ENCODE results near the gene TENM3. TPM values are rescaled to one million over a fixed set of nuclear protein-coding genes. Genes with fewer than 3 reads are reported as not detected.
A peak's percentile ranks its signal among the peaks of the same experiment; 100 is the strongest.

TENM3 gene
- polyA plus RNA-seq, 4 donors = 14.4 to 17.3 (median 15.4) TPM

GRCh38 chr4:182700362-182701160 is 457.4 kb downstream of the TENM3 start:
- no peak for DNase-seq (ENCODE audit: low read depth in 4 of 4, low spot score in 2 of 4)

GRCh38 chr4:182704077-182704476 is 460.9 kb downstream of the TENM3 start:
- no peak for DNase-seq (ENCODE audit: low read depth in 4 of 4, low spot score in 2 of 4)

GRCh38 chr4:182704948-182705347 is 461.7 kb downstream of the TENM3 start:
- no peak for DNase-seq (ENCODE audit: low read depth in 4 of 4, low spot score in 2 of 4)

- DNase-seq (ENCODE audit: low read depth in 4 of 4, low spot score in 2 of 4) = no peak
These were observed 462.2 kb downstream of the TENM3 start for GRCh38 chr4:182705389-182705788.

- no peak for DNase-seq (ENCODE audit: low read depth in 4 of 4, low spot score in 2 of 4)
These were observed 468.0 kb downstream of the TENM3 start for GRCh38 chr4:182711211-182711610.

- DNase-seq (ENCODE audit: low read depth in 4 of 4, low spot score in 2 of 4) = no peak
These were observed 472.3 kb downstream of the TENM3 start for GRCh38 chr4:182715548-182715947.

- DNase-seq (ENCODE audit: low read depth in 4 of 4, low spot score in 2 of 4) = no peak
These were observed 473.0 kb downstream of the TENM3 start for GRCh38 chr4:182716192-182716591.

GRCh38 chr4:182717788-182718583 is 474.8 kb downstream of the TENM3 start:
- DNase-seq (ENCODE audit: low read depth in 4 of 4, low spot score in 2 of 4) = no peak

GRCh38 chr4:182724414-182724813 is 481.2 kb downstream of the TENM3 start:
- no peak for DNase-seq (ENCODE audit: low read depth in 4 of 4, low spot score in 2 of 4)

- peak in 2 of 4 donors; percentile 28 to 37 for DNase-seq (ENCODE audit: low read depth in 4 of 4, low spot score in 2 of 4)
These were observed 486.3 kb downstream of the TENM3 start for GRCh38 chr4:182729516-182729915.

GRCh38 chr4:182730791-182731190 is 487.6 kb downstream of the TENM3 start:
- no peak for DNase-seq (ENCODE audit: low read depth in 4 of 4, low spot score in 2 of 4)

- DNase-seq (ENCODE audit: low read depth in 4 of 4, low spot score in 2 of 4) = no peak
These were observed 493.0 kb downstream of the TENM3 start for GRCh38 chr4:182736207-182736606.

- no peak for DNase-seq (ENCODE audit: low read depth in 4 of 4, low spot score in 2 of 4)
These were observed 495.3 kb downstream of the TENM3 start for GRCh38 chr4:182738283-182739047.

GRCh38 chr4:182740256-182740655 is 497.1 kb downstream of the TENM3 start:
- DNase-seq (ENCODE audit: low read depth in 4 of 4, low spot score in 2 of 4) = no peak

GRCh38 chr4:182741054-182741453 is 497.9 kb downstream of the TENM3 start:
- DNase-seq (ENCODE audit: low read depth in 4 of 4, low spot score in 2 of 4) = no peak

- DNase-seq (ENCODE audit: low read depth in 4 of 4, low spot score in 2 of 4) = no peak
These were observed 498.7 kb downstream of the TENM3 start for GRCh38 chr4:182741914-182742313.

- no peak for DNase-seq (ENCODE audit: low read depth in 4 of 4, low spot score in 2 of 4)
These were observed 500.6 kb downstream of the TENM3 start for GRCh38 chr4:182743815-182744214.

GRCh38 chr4:182745237-182745636 is 502.0 kb downstream of the TENM3 start:
- DNase-seq (ENCODE audit: low read depth in 4 of 4, low spot score in 2 of 4) = no peak

GRCh38 chr4:182746876-182747275 is 503.7 kb downstream of the TENM3 start:
- no peak for DNase-seq (ENCODE audit: low read depth in 4 of 4, low spot score in 2 of 4)

- no peak for DNase-seq (ENCODE audit: low read depth in 4 of 4, low spot score in 2 of 4)
These were observed 505.1 kb downstream of the TENM3 start for GRCh38 chr4:182748283-182748682.

- DNase-seq (ENCODE audit: low read depth in 4 of 4, low spot score in 2 of 4) = no peak
These were observed 505.7 kb downstream of the TENM3 start for GRCh38 chr4:182748949-182749348.
